Erythroblast (primary cell): ENCODE measurements around the gene NLRX1.

ENCODE experiments used
- GATA1 ChIP-seq: IDR thresholded peaks from 2 replicates; pipeline ENCODE4 v1.6.1; 2011; ENCODE audit warnings: low read depth, mild to moderate bottlenecking, control low read depth, low read length, moderate library complexity
- POLR2A ChIP-seq: IDR thresholded peaks from 2 replicates; pipeline ENCODE4 v1.6.1; 2011; ENCODE audit warnings: mild to moderate bottlenecking, low read length

GRCh38 chr11:119205080-119205479 is 36.6 kb downstream of the NLRX1 start:
- TF ChIP-seq POLR2A (no peak), GATA1 (no peak)
